Panc1 (cell line): ENCODE results near the gene ADIRF. TPM values are rescaled to one million over a fixed set of nuclear protein-coding genes. Genes with fewer than 3 reads are reported as not detected.
"Not testable (repeated sequence)": the region's sequence is repeated elsewhere in the genome, so short reads cannot be mapped to it uniquely, and the experiment has no call there.

ENCODE experiments used
- ATAC-seq: fragments of 200-7000 bp; cut with Tn5 transposase; 2 replicates; pipeline ENCODE4 v1.9.1; 2020; ENCODE audit warnings: mild to moderate bottlenecking, moderate library complexity
- BruUV-seq: library from RNA; stranded (reverse); fragments of 400-500 nt; replicated peaks from 2 replicates; lab custom pipeline; 2021; lab: Mats Ljungman, UMichigan
- CTCF ChIA-PET: fragments of 300-600 bp; sonication (Branson Sonifier 250); formaldehyde crosslinking; loops from one replicate; lab custom pipeline; 2022; ENCODE audit warnings: antibody characterized with exemption; lab: Charles Lee
- POLR2A ChIA-PET: fragments of 300-600 bp; sonication (Branson Sonifier 250); formaldehyde crosslinking; loops from one replicate; lab custom pipeline; 2022; ENCODE audit warnings: antibody characterized with exemption; lab: Charles Lee
- DNase-seq: peaks from one replicate; pipeline ENCODE4 v3.0.0-alpha.2; 2010; ENCODE audit warnings: low read depth, low spot score
- H3K27ac ChIP-seq: 2 replicates; pipeline ENCODE4 v1.5.1; 2011; ENCODE audit warnings: mild to moderate bottlenecking, low read length, inconsistent platforms
- H3K27me3 ChIP-seq: fragments of 200-500 bp; sonication (Bioruptor generic); 2 replicates; pipeline ENCODE4 v1.6.0; 2014; ENCODE audit warnings: low read length, inconsistent platforms; ENCODE audit not compliant: control insufficient read depth, insufficient read depth
- H3K36me3 ChIP-seq: fragments of 200-500 bp; sonication (Bioruptor generic); 2 replicates; pipeline ENCODE4 v1.5.1; 2014; ENCODE audit warnings: inconsistent platforms, mild to moderate bottlenecking, low read length, moderate library complexity; ENCODE audit not compliant: control insufficient read depth, insufficient read depth
- H3K4me1 ChIP-seq: 2 replicates; pipeline ENCODE4 v1.5.1; 2011; ENCODE audit warnings: inconsistent platforms, mild to moderate bottlenecking, low read length, moderate library complexity; ENCODE audit not compliant: control insufficient read depth, insufficient read depth
- H3K4me3 ChIP-seq, 2 experiments: 2 replicates each; pipeline ENCODE4 v1.5.1; 2011 to 2012; ENCODE audit warnings: low read depth in 2 of 2, low read length in 2 of 2, mild to moderate bottlenecking in 2 of 2, inconsistent platforms in 1 of 2, moderate library complexity in 1 of 2
- H3K9me3 ChIP-seq: fragments of 200-500 bp; sonication (Bioruptor generic); 2 replicates; pipeline ENCODE4 v1.5.1; 2014; ENCODE audit warnings: low read depth, mild to moderate bottlenecking, inconsistent platforms, low read length, moderate library complexity; ENCODE audit not compliant: control insufficient read depth, insufficient read depth
- POLR2AphosphoS5 ChIP-seq: IDR thresholded peaks from 2 replicates; pipeline ENCODE4 v1.6.1; 2012; ENCODE audit warnings: mild to moderate bottlenecking, low read depth, low read length, moderate library complexity
- SIN3A ChIP-seq: IDR thresholded peaks from 2 replicates; pipeline ENCODE4 v1.6.1; 2012; ENCODE audit warnings: low read depth, mild to moderate bottlenecking, low read length, moderate library complexity, borderline replicate concordance; ENCODE audit not compliant: insufficient read depth
- TCF7L2 ChIP-seq: IDR thresholded peaks from 2 replicates; pipeline ENCODE4 v1.6.1; 2011; ENCODE audit warnings: mild to moderate bottlenecking, low read depth, low read length, inconsistent platforms
- in situ Hi-C: cut with HindIII; loops from 2 replicates; pipeline ENCODE4 v1.10.0; 2016; ENCODE audit warnings: low sequenced_read_pairs, low pct_unique_long_range_greater_than_20kb
- intact Hi-C: fragments of 100-400 bp; cut with micrococcal nuclease; formaldehyde crosslinking; loops from one replicate; pipeline ENCODE4 v1.10.0; 2022; ENCODE audit not compliant: unreplicated experiment
- total RNA-seq: library from RNA; stranded (reverse); gene quantifications from one replicate; pipeline ENCODE4 v1.2.1, GENCODE V29; 2021; ENCODE audit not compliant: unreplicated experiment
- TF ChIP-seq, protein P1 (sequence below): fragments of 450-650 bp; IDR thresholded peaks from 2 replicates; pipeline ENCODE4 v1.5.1; 2017; ENCODE audit warnings: mild to moderate bottlenecking
- TF ChIP-seq, protein P2 (sequence below), 2 experiments: IDR thresholded peaks; 2 replicates each; pipeline ENCODE4 v1.6.1; 2011 to 2012; ENCODE audit warnings: low read depth in 2 of 2, control low read depth in 1 of 2, low read length in 1 of 2, mild to moderate bottlenecking in 1 of 2, moderate library complexity in 1 of 2; ENCODE audit not compliant: insufficient read depth in 1 of 2

The ADIRF gene
- total RNA-seq, 1 experiment from 2014 or later = 14.8 TPM

DNA sequence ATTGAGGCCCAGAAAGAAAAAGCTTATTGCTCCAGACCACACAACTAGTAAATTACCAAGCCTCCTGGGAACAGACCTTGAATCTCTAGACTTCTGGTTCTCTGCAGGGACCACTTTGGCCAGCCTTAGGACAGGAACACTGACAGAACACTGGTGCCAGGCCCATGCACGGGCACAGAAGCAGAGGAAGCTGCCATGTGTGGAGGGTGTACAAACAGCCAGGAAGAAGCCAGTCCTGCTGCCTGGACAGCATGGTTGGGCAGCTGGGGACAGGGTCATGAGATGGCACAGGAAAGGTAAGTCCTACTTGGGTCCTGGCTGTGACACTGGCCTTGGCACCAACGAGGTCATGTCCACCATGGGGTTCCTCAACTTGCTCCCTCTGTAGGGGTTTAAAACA lies 30.0 kb upstream of the ADIRF start:
- no peak for TF ChIP-seq POLR2AphosphoS5
- TF ChIP-seq TCF7L2 = no peak
- TF ChIP-seq, protein P1, sequence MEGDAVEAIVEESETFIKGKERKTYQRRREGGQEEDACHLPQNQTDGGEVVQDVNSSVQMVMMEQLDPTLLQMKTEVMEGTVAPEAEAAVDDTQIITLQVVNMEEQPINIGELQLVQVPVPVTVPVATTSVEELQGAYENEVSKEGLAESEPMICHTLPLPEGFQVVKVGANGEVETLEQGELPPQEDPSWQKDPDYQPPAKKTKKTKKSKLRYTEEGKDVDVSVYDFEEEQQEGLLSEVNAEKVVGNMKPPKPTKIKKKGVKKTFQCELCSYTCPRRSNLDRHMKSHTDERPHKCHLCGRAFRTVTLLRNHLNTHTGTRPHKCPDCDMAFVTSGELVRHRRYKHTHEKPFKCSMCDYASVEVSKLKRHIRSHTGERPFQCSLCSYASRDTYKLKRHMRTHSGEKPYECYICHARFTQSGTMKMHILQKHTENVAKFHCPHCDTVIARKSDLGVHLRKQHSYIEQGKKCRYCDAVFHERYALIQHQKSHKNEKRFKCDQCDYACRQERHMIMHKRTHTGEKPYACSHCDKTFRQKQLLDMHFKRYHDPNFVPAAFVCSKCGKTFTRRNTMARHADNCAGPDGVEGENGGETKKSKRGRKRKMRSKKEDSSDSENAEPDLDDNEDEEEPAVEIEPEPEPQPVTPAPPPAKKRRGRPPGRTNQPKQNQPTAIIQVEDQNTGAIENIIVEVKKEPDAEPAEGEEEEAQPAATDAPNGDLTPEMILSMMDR = no peak
- TF ChIP-seq, protein P2, sequence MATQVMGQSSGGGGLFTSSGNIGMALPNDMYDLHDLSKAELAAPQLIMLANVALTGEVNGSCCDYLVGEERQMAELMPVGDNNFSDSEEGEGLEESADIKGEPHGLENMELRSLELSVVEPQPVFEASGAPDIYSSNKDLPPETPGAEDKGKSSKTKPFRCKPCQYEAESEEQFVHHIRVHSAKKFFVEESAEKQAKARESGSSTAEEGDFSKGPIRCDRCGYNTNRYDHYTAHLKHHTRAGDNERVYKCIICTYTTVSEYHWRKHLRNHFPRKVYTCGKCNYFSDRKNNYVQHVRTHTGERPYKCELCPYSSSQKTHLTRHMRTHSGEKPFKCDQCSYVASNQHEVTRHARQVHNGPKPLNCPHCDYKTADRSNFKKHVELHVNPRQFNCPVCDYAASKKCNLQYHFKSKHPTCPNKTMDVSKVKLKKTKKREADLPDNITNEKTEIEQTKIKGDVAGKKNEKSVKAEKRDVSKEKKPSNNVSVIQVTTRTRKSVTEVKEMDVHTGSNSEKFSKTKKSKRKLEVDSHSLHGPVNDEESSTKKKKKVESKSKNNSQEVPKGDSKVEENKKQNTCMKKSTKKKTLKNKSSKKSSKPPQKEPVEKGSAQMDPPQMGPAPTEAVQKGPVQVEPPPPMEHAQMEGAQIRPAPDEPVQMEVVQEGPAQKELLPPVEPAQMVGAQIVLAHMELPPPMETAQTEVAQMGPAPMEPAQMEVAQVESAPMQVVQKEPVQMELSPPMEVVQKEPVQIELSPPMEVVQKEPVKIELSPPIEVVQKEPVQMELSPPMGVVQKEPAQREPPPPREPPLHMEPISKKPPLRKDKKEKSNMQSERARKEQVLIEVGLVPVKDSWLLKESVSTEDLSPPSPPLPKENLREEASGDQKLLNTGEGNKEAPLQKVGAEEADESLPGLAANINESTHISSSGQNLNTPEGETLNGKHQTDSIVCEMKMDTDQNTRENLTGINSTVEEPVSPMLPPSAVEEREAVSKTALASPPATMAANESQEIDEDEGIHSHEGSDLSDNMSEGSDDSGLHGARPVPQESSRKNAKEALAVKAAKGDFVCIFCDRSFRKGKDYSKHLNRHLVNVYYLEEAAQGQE (IDR thresholded peaks at IDR 0.05; ENCODE audit: insufficient read depth in 1 of 2, low read depth in 2 of 2, low read length in 1 of 2) = no peak
- TF ChIP-seq SIN3A = no peak
- no peak overlapping the region for H3K27ac ChIP-seq
- ATAC-seq (no peak), DNase-seq (no peak)
- H3K9me3 ChIP-seq = no peaks in the 10 kb centered on the region
- CTCF ChIA-PET = interaction anchor here (0.7 to 2.2 kb wide), 3 partner anchors 15 to 29 kb away, joined by 3 to 43 read pairs (median 5); no protein-coding TSS in a partner anchor
- no peak overlapping the region for H3K4me3 ChIP-seq
- POLR2A ChIA-PET = no interaction called here
- intact Hi-C loops = no loop called here
- H3K4me1 ChIP-seq = no peaks in the 10 kb centered on the region
- H3K36me3 ChIP-seq = no peaks in the 10 kb centered on the region
- in situ Hi-C loops = no loop called here
- no TSS peak for BruUV-seq
- no peaks in the 10 kb centered on the region for H3K27me3 ChIP-seq

DNA sequence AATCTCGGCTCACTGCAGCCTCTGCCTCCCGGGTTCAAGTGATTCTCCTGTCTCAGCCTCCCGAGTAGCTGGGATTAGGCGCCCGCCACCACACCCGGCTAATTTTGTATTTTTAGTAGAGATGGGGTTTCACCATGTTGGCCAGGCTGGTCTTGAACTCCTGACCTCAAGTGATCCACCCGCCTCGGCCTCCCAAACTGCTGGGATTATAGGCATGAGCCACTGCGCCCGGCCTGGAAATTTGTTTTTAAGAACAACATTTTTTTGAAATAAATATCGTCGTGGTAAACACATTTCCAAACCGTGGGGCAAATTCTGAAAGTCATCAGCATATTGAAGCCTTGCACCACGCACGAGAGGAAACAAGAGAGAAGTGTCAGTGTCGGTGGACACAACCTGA lies 28.2 kb upstream of the ADIRF start:
- H3K27ac ChIP-seq, H3K36me3 ChIP-seq, POLR2A ChIA-PET, BruUV-seq, H3K27me3 ChIP-seq, H3K4me1 ChIP-seq, H3K9me3 ChIP-seq, in situ Hi-C loops, ATAC-seq, DNase-seq, H3K4me3 ChIP-seq, intact Hi-C loops: not testable (repeated sequence)
- CTCF ChIA-PET = interaction anchor here (0.6 to 2.9 kb wide), 8 partner anchors 17 to 727 kb away, joined by 3 to 43 read pairs (median 4); partner anchors contain the start of genes ADIRF, MMRN2 and SNCG

DNA sequence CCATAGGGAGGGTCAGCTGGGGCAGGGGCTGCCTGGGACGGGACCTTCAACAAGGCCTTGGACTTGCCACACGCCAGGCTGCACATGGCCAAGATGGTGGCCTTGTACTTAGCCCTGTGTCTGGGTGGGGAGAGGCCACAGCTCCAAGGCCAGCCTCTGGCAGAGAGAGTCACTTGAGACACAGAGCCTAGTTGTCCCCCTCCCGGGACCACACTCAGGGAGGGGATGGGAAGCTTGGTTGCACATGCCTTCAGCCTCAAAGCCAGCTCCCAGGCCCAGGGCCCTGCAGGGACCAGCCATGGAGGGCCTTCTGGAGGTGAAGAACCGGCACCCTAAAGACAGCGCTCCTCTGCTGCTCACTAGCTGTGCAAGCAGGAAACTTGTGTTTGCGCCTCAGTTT lies 27.6 kb upstream of the ADIRF start:
- Histone ChIP-seq H3K27me3 (no peaks in the 10 kb centered on the region), H3K4me1 (no peaks in the 10 kb centered on the region), H3K9me3 (no peaks in the 10 kb centered on the region), H3K36me3 (no peaks in the 10 kb centered on the region), H3K27ac (no peak overlapping the region), H3K4me3 (no peak overlapping the region)
- intact Hi-C loops = no loop called here
- POLR2A ChIA-PET = no interaction called here
- DNase-seq (no peak), ATAC-seq (no peak)
- no TSS peak for BruUV-seq
- CTCF ChIA-PET = interaction anchor here (1.3 to 2.9 kb wide), 3 partner anchors 17 to 28 kb away, joined by 3 to 25 read pairs (median 13); partner anchors contain the start of genes ADIRF, MMRN2 and SNCG
- in situ Hi-C loops = no loop called here
- TF ChIP-seq SIN3A (no peak), POLR2AphosphoS5 (no peak), TCF7L2 (no peak)
- TF ChIP-seq, protein P1 = no peak
- TF ChIP-seq, protein P2 (IDR thresholded peaks at IDR 0.05; ENCODE audit: insufficient read depth in 1 of 2, low read depth in 2 of 2, low read length in 1 of 2) = no peak
